ENCODE measurements around the gene CPAMD8.

CPAMD8 gene

DNA sequence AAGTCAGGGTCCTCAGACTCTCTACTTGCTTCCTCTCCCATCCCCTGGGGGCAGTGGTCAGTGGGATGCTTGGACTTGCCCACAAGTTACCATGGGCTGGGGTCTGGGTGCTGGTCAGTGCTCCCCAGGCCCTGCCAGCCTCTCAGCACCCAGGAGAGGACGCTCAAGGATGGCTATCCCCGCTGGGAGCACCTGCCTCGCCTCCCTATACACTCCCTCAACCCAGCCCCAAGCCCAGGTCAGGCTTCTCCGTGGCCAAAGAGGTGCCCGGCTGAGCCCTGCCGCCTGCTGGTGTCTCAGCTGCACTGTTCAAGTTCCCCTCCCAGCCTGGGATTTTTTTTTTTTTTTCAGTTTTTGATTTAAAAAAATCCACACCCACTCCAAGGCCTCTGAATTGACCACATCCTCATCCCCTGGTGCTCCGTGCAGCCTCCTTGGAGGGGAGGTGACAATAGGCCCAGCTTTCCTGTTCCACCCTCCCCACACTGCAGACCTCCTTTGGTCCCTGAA is 127.0 kb downstream of the CPAMD8 start:
- DNase-seq (ENCODE audit: extremely low spot score) = peak; percentile 80
- peak; percentile 89 for TF ChIP-seq CTCF (IDR thresholded peaks at IDR 0.05; ENCODE audit: control extremely low read depth, extremely low read depth, low read depth, missing control alignments)
- ChIA-PET POLR2A (interaction anchor here (0.5 kb wide), 1 partner anchor 345 kb away, joined by 7 read pairs; no protein-coding TSS in a partner anchor), CTCF (interaction anchor here (0.7 to 1.3 kb wide), 9 partner anchors 10 to 195 kb away, joined by 3 to 6 read pairs (median 3); no protein-coding TSS in a partner anchor)

GRCh38 chr19:16898361-16899015 is 128.1 kb downstream of the CPAMD8 start:
- TF ChIP-seq CTCF (IDR thresholded peaks at IDR 0.05; ENCODE audit: control extremely low read depth, extremely low read depth, low read depth, missing control alignments) = no peak
- POLR2A ChIA-PET = no interaction called here

DNA sequence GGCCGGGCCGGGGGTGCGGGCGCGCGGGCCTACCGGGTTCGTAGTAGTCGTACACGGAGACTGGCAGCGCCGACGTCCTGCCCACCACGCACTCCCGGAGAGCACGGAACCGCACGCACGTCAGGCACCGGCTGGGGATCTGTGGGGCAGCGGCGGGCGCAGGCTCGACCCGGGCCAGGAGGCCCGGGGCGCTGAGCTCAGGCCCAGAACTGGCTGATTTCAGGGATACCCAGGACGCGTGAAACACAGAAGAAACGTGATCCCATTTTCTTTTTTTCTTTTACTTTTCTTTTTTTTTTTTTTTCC is 128.8 kb downstream of the CPAMD8 start:
- ChIA-PET CTCF (no interaction called here), POLR2A (no interaction called here)
- no peak for DNase-seq (ENCODE audit: extremely low spot score)
- no peak for TF ChIP-seq CTCF (IDR thresholded peaks at IDR 0.05; ENCODE audit: control extremely low read depth, extremely low read depth, low read depth, missing control alignments)

More at GRCh38 chr19:16898361-16899015, 128.1 kb downstream of the CPAMD8 start:
- CTCF ChIA-PET = interaction anchor here (1.0 to 1.3 kb wide), 3 partner anchors 11 to 126 kb away, joined by 3 read pairs; no protein-coding TSS in a partner anchor
- no peak for DNase-seq (ENCODE audit: extremely low spot score)

DNA sequence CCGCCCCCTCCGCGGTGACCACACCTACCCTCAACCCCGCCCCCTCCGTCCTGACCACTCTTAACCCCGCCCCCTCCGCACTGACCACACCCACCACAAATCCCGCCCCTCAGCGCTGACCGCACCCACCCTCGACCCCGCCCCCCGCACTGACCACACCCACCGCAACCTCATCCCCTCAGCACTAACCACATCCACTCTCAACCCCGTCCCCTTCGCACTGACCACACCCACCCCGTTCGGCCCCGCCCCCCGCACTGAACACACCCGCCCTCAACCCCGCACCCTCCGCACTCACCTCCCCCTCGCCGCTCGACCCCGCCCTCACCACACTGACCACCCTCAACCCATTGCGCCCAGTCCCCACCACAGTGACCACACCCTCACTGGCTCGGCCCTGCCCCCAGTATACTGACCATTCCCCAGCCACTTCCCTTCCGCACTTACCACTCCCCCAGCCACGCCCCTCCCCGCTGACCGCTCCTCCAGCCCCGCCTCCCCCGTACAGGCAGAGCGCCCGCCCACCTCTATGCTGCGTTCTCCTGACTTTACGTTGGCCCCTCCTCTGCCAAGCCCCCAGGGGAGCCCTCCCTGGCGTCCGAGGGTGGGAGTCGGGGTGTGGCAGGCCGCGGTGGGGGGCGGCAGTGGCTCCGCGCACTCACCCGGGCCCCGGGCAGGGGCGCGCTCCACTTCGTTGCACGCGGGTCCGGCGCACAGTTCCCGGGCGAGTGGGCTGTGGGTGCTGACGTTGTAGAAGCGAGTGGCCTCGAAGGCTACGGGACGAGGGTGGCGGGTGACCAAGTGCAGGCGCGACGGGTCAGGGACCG is 129.4 kb downstream of the CPAMD8 start:
- DNase-seq (ENCODE audit: extremely low spot score) = peak; percentile 96
- ChIA-PET POLR2A (no interaction called here), CTCF (no interaction called here)
- TF ChIP-seq CTCF (IDR thresholded peaks at IDR 0.05; ENCODE audit: control extremely low read depth, extremely low read depth, low read depth, missing control alignments) = no peak

DNA sequence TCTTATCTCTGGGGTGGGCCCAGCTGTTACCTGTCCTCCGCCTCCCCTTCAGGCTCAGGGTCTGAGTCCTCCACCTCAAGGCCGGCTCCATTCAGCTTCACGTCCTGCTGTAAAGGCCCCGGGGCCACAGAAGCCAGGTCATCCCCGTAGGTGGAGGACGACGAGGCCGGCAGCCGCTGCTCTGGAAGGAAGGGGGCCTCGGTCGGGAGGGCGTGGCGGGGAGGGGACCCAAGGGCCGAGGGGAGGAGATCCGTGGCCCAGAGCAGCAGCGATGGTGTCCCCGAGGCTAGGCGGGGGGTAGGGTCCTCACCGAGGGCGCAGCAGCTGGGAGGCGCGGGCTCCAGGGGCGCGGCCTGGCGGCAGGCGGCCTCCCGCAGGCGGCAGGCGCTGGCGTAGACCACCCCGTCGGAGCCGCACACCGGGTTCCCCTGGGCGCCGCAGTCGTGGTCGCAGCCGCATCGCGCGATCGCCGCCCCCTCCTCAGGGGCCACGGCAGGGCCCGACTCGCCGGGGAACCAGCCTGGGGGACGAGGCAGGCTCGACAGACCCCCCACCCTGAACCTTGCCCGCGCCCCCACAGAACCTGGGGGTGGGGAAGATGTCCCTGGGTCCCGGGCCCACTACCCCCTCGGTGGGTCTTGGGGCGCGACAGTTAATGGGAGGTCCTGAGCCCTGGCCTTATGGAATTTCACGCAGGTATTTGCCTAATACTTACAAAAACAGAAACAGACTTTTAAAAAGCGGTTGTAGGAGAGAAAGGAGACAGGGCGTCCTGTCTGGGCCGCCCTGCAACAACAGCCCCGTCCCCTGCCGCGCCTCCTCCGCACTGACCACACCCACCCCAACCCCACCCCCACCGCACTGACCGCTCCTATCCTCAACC is 130.2 kb downstream of the CPAMD8 start:
- DNase-seq (ENCODE audit: extremely low spot score) = no peak
- no peak for TF ChIP-seq CTCF (IDR thresholded peaks at IDR 0.05; ENCODE audit: control extremely low read depth, extremely low read depth, low read depth, missing control alignments)
- POLR2A ChIA-PET = no interaction called here
- CTCF ChIA-PET = no interaction called here

Data from GM10248 (cell line).